Daoy (cell line): ENCODE measurements around the gene KRT82. TPM values are rescaled to one million over a fixed set of nuclear protein-coding genes. Genes with fewer than 3 reads are reported as not detected.
"Not testable (repeated sequence)": the region's sequence is repeated elsewhere in the genome, so short reads cannot be mapped to it uniquely, and the experiment has no call there.

Experiments
- DNase-seq: peaks from one replicate; pipeline ENCODE4 v3.0.0-alpha.2; 2015; ENCODE audit warnings: low read depth
- total RNA-seq: library from RNA; depleted of rRNA; stranded (reverse); fragments of >200 nt; shearing (Covaris generic); gene quantifications from 2 replicates; pipeline ENCODE4 v1.2.3, GENCODE V29; 2014; rRNA removed

The KRT82 gene
- total RNA-seq: not detected in 2 replicates

DNA sequence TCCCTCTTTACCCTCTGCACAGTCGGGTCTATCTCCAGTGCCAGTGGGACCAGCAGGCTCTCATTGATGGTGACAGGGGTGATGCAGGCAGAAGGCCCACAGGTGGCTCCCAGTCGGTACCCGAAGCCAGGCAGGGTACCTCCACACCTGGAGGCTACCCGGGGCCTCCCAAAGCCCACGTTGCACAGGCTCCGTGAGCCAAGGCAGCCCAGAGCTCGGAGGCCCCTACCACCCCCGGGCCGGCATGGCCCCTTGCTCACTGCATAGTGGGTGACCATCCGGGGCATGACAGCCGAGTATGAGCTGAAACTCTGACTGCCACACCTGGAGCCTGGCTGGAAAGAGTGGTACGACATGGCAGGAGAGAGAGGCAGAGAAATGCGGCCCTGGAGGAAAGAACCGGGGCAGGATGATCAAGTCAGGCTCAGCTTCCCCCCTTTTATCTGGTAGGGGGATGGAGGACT is at the start of gene KRT82:
Gene KRT82, minus strand, starts transcription at position 414 of the 464 bp plus-strand sequence. Its CDS starts 58 bp downstream, at position 356.
- no peak for DNase-seq

DNA sequence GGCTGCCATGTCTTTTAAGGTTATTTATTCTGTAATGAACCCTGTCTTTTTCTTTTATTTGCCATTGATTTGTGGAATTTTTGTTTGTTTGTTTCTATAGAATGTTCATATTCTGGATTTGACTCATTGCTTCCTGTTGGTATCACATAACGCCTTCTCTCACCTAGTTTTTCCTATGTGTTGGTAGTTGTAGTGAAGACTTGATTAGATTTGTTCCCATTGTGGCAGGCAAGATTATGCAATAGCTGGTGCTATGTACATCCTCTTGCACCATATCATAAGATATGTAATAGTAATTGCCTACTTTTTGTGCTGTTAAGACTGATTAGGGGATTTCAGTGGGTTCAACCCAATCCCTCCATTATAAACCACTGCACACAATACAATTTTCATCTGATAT is 49.7 kb upstream of the KRT82 start:
- no peak for DNase-seq

DNA sequence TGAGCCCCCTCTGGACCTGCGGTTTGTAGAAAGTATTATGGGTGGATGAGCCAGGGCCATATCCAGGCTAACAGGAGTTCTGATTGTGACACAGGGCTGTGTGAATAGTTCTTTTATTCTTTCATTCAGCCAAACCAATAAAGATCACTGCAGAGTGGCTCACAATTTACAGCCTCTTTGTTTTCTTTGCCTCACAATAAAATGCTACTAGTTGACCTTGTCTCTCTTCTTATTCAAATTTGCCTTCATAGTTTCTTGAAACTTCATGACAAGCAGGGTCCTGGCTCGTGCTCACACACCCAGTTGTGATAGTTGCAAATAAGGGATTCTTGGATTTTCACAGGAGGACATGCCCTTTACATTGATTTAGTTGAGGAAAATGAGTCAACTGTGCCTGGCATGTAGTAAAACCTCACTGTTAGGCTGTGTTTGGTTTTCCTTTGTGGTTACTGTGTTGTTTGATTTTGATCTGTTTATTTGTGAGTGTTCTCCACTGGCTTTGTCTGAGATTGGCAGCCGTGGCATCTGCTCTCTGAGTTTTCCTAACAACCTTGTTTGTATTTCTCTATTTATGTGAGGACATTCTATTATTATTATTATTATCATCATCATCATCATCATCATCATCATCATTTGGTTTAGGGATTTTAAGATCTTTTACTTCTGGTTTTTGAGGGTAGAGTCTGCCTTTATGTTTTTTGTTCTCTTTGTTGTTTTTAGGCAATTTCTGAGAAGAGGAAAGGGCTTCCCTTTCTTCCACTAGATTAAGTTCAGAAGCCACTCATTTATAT is 48.5 kb upstream of the KRT82 start:
- DNase-seq: peak; percentile 22

DNA sequence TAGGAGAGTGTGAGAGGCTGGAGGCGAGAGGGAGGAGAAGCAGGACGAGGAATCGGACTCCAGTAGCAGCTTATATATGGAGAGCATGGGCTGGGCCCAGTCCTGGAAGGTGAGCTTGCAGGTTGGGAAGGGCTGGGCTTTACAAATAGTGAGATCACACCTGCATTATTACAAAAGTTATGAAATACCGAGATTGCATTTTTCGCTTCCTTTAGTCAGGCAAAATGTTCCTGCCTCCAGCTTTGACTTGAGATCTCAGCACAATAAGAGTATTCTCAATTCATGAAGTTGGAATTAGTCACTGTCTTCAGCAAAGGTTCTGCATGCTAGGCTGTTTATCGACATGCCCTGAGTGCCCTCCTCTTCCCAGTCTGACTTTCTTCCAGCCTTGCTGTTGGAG is 46.0 kb upstream of the KRT82 start, which contains the start of gene KRT6B:
Gene KRT6B, minus strand, starts transcription at position 46 of the 400 bp plus-strand sequence. CDS start 68 bp downstream, outside the sequence.
- no peak for DNase-seq

DNA sequence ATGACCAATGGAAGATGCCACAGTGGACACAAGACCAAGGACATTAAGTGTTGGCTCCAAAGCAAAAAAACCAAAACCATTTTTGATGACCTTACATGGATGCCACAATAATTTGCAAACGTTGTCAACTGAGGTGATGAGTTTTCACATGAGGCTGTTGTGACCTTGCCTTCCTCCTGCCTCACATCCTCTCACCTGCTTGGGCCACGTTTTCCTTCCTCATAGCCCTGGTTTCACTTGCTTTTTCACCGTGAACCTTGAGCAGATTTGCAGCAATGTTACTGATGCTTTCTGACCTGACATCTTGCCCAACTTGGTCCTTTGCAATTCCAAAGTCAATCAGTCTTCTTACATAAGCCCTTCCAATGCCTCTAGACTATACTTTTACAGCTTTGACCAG is 42.1 kb upstream of the KRT82 start:
- no peak for DNase-seq

DNA sequence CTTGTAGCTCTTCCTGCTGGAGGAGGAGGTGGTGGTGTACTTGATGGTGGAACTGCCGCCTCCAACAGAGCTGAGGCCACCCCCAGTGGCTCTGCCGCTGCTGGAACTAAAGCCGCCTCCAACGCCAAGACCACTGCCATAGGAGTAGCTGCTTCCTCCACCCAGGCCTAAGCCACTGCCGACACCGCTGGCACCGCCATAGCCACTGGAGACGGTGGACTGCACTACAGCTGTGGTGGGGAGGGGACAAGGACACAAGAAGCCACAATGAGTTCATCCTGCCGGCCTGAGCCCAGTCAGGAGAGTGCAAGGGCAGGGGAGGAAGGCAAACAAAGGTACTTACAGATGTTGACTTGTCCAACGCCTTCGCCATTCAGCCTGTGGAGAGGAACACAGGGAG is 41.1 kb upstream of the KRT82 start:
- not testable (repeated sequence) for DNase-seq

DNA sequence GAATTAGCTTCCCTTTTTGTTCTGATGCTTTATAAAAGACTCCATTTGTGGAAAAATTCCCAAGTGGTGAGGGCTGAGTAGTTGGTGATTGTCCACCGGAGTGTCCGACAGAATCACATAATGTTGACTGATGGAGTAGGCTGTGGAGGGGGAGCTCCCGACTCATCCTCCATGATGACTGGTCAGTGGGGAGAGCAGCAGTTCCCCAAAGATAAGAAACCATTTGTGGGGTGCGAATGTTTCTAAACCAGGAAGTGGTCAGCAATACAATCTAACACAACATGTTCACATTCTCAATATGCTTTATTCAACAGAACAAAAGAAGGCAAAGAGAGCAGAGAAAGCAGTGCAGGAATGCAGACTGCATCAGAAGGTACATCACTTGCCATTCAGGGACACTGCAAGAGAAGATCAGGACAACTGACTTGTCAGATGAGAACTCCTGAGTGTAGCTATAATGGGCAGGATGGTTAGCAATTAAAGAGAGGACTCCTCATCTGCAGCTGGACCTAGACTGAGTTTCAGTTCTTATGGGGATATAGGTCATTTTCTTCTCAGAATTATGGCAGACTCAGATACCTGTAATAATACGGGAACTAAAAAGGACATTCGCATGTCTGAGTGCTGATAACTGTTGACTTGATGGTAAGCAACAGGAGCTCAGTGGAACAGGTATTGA is 40.4 kb upstream of the KRT82 start:
- DNase-seq: no peak

DNA sequence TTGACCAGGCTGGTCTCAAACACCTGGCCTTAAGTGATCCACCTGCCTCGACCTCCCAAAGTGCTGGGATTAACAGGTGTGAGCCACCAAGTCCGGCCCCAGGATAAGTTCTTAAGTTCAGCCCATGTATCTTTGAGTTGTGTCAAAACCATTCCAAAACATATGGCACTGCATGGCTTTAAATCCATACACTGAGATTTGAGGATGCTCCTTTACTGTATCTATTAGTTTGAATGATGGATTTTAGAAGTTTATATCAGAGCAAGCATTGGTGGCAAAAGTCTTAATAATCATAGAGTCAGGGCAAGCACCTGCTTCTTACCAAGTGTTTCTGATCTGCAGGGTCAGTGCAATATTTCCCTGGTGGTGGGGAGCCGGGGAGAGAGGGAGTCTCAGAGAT is 39.7 kb upstream of the KRT82 start:
- no peak for DNase-seq

DNA sequence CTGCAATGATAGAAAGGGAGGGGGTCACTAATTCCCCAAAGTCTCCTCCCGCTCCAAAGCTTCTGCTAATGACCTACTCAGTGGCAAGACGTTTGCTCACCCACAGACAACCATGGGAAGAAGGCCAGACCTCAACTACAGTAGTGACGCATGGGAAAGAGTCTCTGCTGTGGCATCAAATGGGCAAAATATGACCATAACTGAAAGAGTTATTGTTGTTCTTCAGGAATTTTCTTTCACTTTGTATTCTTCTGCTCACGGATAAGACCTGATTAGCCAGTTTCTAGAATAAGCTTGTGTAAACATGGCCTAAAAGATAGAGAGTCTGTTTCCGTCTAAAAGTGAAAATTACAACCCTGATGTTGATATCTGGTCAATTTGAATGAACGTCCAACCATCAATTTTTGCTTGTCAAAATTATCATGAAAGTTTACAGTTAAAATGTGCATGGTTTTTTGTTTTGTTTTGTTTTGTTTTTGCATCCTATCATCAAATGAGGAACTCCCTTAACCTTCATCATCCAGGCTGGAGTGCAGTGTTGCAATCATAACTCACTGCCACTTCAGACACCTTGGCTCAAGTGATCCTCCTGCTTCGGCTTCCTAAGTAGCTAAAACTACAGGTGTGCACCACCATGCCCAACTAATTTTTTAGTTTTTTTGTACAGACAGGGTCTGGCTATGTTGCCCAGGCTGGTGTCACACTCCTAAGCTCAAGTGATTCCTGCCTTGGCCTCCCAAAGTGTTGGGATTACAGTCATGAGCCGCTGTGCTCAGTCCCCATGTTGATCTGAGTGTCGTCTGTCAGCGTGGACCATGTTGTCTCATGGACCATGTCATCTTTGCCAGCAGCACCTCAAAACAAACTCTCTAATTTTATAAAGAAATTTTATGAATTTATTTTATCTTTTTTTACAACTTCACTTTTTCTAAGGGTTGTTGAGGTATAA is 38.8 kb upstream of the KRT82 start:
- no peak for DNase-seq

DNA sequence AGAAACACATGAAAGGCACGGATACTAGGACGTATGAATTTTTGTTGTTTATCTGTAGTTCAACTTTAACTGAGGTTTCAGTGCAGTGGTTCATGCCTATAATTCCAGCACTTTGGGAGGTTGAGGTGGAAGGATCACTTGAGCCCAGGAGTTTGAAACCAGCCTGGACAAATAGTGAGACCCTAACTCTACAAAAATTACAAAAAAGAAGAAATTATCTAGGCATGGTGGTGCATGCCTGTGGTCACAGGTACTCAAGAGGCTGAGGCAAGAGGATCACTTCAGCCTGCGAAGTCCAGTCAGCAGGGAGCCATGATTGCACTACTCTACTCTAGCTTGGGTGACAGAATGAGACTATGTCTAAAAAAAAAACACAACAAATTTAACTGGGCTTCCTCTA is 37.8 kb upstream of the KRT82 start:
- no peak for DNase-seq

DNA sequence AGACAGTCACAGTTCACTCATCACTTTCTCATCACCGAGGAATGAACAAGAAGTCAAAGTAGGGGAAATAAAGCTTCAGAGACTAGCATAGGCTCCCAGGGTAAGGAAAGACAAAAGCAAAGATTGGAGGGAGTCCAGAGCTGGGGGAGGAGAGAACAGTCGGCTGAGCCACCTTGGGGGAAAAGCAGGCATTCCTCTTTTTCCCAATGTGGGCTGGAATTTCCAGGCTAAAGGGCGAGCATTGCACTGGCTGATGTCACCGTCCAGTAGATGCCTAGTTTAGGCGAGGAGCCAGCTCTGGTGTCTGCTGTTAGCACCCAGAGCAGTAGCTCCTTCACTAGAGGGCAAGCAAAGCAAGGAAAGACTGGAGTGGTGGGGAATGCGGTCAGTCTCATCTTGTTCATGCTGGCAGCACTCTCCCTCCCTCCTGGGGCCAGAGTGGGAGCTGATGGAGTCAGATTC is 36.5 kb upstream of the KRT82 start:
- DNase-seq: peak; percentile 98

DNA sequence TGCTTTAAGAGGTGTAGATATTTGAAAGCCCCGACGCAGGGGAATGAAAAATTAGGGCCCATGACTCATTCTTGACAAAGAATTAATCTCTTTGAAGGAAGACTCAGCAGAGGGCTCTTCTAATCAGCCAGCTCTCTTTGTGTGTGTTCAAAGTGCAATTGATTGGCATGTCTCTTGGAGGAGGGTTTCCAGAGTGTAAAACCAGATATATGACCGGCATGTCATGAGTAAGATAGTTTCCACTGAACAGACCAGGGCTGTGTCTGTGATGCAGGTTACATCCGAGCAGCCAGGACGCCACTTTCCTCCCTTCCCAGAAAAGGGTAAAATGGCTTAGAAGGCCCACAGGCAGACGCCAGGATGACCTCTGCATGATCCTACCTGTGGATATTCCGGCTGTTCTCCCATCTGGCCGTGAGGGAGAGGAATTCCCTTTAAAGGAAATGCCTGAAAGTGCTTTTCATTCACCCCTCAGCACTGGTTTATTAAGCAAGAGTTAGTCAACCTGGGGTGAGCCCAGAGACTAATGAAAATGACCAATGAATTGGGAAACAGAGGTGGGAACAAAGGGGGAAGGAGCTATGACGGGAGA is 35.3 kb upstream of the KRT82 start:
- peak; percentile 44 for DNase-seq

DNA sequence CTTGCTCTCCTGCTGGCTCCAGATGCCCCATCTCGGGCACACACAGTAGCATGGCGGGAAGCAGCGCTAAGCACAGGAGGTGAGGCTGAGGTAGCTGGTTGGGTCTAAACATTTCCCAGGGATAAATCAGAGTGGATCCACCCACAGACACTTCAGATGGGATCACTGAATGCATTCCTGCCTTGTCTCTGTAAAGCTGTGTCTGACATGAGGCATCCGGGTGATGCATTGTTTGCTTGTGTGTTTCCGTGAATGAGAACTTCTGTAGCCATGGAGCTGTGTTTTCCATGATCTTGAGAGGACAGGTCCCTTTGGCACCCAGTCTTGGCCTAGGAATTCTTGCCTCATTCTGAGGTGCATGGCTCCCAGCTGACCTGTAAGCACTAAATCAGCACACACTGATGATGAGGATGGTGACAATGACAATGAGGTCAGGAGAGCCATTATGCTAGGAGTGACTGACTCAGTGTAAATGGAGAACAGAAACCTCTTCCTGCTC is 34.7 kb upstream of the KRT82 start:
- DNase-seq: peak; percentile 79

DNA sequence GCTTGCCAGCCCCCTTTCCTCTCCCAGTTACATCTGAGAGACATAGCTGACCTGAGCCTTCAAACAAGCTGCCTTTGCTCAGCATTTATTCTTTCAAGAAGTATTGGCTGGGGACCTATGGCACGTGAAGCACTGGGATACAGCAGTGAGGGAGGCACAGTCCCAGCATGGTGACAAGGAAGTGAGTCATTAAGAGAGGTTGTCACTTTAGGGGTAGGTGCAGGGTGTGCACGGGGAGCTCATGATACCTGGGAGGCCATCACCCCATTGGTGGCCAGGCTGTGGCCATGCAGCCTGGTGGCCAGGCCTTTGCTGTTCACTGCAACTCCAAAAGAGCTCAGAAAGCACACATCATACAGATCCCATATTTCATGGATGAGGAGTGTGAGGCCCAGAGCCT is 33.7 kb upstream of the KRT82 start:
- no peak for DNase-seq

DNA sequence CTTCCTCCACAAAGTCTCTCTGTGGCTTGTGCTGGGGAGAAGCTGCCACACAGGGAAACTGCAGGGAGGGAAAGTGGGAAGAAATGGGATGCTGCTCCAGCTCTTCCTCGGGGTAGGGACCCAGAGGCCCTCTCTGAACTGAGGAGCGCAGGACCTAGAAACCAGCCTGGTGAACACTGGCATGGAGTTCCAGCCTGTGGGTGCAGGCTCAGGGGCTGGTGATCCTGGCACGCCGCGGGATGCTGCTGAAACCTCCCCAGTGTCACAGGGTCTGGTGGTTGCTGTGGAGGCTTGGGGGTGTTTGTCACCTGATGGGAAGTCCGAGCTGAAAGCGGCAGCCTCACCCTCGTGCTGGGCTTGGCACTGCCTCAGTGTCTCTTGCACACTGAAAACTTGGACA is 33.3 kb upstream of the KRT82 start:
- DNase-seq: no peak

DNA sequence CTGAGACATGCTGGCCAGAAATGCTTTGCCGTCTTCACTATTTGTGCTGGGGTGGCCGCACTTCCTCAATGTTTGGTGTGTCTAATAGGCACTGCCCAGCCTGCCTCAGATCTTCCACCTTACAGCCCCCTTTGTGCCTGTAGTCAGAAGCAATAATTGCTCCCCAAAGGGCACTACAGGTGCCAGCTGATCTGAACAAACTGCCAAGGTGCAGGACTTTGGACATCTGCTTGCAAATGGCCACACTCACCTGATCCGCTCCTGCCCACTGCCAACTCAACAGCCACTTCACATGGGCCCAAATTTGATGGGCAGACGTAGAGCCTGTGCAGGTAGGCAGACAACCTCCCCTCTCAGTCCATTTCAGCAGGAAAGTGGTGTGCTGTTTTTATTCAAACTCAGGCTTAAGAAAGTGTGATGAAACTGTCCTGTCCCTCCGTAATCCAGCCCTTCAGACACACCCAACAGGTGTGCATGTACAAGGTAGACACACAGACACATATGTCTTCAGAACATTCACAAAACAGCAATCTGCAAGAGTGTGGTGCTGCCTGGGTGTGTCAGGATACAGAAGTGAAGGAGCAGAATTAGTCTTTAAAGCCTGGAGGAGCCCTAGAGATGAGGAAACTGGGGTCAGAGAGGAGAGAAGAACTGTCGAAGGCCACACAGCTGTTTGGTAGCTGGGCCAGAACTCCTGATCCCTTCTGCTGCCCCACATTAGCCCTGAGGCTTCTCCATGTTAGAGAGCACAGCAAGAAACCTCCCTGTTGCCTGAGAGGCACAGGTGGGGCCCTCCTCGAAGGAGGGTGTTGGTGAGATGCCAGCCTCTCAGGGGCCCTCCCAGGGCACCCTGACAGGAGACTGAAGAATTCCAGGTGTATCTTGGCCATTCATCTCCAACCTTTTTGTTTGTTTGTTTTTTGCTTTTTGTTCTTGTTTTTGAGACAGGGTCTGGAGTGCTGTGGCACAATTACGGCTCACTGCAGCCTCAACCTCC is 32.5 kb upstream of the KRT82 start:
- no peak for DNase-seq

DNA sequence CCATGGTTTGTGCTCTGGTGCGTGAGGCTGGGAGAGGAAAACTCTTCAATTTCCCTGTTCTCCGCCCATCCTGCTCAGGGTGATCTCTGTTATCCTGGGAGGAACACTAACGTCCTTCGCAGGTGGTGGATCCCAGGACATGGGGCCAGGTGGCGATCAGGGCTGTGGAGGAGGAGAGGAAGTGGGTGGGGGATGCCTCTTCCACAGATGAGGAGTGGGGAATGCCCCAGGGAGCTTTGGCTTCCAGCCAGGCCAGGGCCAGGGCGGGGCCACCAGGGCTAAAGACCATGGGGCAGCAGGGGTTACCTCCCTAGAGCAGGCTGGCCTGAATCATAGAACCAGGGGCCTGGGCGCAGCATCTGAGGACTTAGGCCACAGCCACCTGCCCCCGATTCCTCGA is 31.4 kb upstream of the KRT82 start:
- DNase-seq: no peak

DNA sequence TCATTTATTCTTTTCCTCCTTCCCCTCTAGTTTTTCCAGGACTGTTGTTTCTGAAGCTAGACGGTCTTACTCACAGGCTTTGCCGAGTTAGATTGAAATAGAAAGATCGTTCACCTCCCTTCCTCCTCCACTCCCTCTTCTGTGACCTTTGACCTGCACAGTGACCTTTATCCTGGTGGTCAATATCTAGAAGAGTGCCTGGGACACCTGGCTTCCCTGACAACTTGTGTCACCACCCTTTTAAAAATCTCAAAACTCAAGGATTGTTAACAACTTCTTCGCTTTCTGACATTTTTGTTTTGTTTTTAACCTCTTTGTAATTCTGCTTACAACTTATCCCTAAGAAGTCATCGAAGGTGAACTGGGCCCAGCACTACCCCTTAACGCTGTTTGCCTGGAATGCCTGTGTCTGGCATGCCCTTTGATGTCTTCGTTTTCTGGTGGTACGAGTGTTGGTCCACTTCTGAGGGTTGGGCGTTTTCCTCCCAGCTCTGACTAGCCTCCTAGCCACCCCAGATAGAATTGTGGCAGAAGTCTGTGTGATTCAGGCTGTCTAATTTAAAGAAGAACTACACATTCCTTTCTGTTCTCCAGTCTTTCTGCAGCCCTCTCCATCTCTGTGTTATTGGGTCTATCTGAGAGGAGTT is 30.8 kb upstream of the KRT82 start:
- no peak for DNase-seq
